UCSD-AML1 (cell line): Measurements from ENCODE around the gene SERINC4.
"Not testable (repeated sequence)": the region's sequence is repeated elsewhere in the genome, so short reads cannot be mapped to it uniquely, and the experiment has no call there.

Experiments used
- DNase-seq: peaks from one replicate; lab custom pipeline; 2025; ENCODE audit not compliant: unreplicated experiment; lab: John Stamatoyannopoulos, UW

The SERINC4 gene

GRCh38 chr15:43763819-43764446, 36.1 kb downstream of the SERINC4 start:
- no peak for DNase-seq

DNA sequence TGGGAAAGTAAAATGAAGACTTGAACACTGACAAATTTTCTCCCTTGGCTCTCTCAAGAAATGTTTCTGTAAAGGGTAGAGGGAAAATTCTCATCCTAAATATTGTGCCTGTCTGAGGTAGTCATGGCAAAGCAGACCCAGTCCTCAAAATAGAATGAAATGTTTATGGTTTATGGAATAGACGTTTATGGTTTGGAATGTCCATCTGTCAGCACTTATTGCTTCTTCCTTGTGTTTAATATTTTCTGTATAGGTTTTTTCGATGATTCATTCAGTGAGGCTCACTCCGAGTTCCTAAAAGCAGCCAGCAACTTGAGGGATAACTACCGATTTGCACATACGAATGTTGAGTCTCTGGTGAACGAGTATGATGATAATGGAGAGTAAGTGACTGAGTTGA, 37.2 kb downstream of the SERINC4 start:
- no peak for DNase-seq

GRCh38 chr15:43751885-43752284, 48.1 kb downstream of the SERINC4 start:
- DNase-seq: no peak

GRCh38 chr15:43749690-43750345, 50.2 kb downstream of the SERINC4 start:
- DNase-seq: no peak

- no peak for DNase-seq
These were observed 51.6 kb downstream of the SERINC4 start for GRCh38 chr15:43748376-43748775.

GRCh38 chr15:43746903-43747309, 53.1 kb downstream of the SERINC4 start:
- not testable (repeated sequence) for DNase-seq

- DNase-seq: peak; percentile 93
These were observed 53.6 kb downstream of the SERINC4 start, which contains the start of gene PDIA3 for GRCh38 chr15:43746245-43746902. Gene PDIA3 (plus strand): TSS chr15:43746438. CDS start chr15:43746540, 102 bp downstream.
